Ureter (tissue), 1 donor: ENCODE results near the gene WDR72. TPM values are rescaled to one million over a fixed set of nuclear protein-coding genes. Genes with fewer than 3 reads are reported as not detected.
"Not testable (repeated sequence)": the region's sequence is repeated elsewhere in the genome, so short reads cannot be mapped to it uniquely, and the experiment has no call there.

Source experiments
- DNase-seq: peaks from one replicate; pipeline ENCODE4 v3.0.0-alpha.2; 2020; ENCODE audit warnings: low spot score
- total RNA-seq: library from RNA; stranded (reverse); gene quantifications from one replicate; pipeline ENCODE4 v1.2.4, GENCODE V29; 2023
- donor health status: DM: yes; HTN: yes; CAD: no.

WDR72 gene
- total RNA-seq: 1.1 TPM

DNA sequence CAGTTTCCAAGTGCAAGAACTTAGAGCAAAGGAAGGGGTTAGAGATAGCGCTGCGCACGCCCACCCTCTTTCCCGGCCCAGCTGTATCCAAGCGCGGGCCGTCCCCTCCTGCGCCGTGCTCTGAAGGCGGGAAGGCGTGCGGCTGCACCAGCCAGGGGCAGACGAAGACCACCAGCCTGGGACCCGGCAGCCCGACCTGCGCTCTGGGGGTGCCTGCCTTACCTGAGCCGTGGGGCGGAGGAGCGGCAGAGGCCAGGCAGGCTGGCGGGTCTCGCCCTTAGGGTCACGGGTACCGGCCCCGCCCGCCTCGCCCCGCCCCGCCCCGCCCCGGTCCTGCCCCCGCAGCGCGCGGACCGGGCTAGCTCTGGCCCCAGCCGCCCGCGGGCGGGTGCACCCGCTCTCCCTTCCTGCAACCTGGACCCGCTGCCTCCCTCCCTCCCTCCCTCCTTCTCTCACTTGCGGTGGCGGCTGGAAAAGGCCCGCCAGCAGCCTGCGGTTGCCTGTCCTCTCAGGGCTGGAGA is at the start of gene WDR72:
WDR72 (minus strand) TSS at position 253 of the 521 bp plus-strand sequence. CDS start 26,514 bp downstream, outside the sequence.
- no peak for DNase-seq

- DNase-seq: no peak
Measured at GRCh38 chr15:53808058-53808706, 48.7 kb upstream of the WDR72 start.

GRCh38 chr15:53807501-53807900 is 48.0 kb upstream of the WDR72 start:
- no peak for DNase-seq

DNA sequence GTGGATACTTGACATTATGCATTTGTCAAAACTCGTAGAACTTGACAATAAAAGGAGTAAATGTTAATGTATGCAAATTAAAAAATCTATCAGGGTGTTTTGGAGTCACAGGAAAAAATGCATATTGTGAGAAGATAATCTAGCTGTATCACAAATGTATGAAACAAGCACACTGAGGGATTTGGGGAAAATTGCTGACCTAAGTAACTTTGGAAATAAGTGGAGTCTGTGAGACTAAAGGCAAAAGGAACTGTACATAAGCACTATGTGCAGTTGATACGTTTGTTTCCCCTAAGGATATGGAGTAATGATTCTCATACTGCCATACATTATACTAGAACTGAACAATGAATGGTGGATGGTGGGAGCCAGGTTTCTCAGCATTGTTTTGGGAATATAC is 43.2 kb upstream of the WDR72 start:
- DNase-seq: no peak

DNA sequence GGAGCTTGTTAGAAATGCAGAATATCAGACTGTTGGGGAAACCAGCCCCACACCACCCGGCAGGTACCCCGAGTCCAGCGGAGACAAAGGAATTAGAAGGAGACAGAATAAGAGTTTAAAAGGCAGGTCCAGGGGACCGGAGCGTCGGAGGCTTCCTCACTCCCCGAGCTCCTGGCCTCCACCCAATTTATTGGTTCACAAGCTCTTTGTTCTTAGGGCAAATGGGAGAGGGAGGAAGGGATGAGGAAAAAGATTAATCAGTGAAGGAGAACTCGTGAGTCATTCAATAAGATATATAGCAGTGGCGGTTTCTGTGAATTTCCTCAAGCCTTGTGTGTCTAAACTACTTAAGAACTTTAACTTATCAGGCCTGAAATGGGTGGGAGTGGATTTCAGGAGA is 32.1 kb upstream of the WDR72 start:
- no peak for DNase-seq

DNA sequence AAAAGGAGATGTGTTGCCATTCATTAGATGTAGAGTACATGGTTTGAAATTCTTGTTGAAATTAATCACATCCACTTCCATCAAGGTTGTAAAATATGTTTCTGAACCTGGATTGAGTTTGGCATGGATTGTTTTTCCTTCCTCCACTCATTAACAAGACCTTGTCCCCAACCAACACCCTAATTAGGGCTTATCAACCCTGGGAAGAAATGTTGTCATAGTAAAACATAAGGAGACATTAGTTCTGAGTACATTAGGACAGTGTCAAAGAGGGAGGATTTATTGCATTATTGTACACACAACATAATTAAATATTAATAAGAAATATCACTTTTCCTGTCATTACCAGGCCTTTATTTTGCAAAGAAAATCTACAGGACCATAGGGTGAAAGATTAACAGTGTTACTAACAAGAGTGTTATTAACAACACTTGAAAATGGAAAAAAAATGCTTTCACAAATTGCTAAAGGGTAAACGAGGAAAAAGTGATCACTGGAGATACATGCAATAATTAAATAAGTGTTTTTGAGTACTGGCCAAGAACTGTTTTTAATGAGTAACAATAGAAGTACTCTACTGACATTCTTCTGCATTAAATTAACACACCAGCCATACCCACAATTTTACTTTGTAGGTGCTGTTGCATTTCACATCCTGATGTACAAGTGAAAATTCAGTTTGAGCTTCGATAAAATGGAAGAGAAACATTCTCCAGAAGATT is 30.4 kb upstream of the WDR72 start:
- DNase-seq: no peak

GRCh38 chr15:53786401-53786800 is 26.9 kb upstream of the WDR72 start:
- no peak for DNase-seq

DNA sequence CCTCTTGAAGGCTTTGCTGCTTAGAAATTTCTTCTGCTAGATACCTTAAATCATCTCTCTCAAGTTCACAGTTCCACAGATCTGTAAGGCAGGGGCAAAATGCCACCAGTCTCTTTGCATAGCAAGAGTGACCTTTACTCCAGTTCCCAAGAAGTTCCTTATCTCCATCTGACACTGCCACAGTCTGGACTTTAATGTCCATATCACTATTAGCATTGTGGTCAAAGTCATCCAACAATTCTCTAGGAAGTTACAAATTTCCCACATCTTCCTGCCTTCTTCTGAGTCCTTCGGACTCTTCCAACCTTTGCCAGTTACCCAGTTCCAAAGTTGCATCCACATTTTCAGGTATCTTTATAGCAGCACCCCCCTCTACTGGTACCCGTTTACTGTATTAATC is 25.8 kb upstream of the WDR72 start:
- not testable (repeated sequence) for DNase-seq

GRCh38 chr15:53762916-53763315 is 3.5 kb upstream of the WDR72 start:
- no peak for DNase-seq

DNA sequence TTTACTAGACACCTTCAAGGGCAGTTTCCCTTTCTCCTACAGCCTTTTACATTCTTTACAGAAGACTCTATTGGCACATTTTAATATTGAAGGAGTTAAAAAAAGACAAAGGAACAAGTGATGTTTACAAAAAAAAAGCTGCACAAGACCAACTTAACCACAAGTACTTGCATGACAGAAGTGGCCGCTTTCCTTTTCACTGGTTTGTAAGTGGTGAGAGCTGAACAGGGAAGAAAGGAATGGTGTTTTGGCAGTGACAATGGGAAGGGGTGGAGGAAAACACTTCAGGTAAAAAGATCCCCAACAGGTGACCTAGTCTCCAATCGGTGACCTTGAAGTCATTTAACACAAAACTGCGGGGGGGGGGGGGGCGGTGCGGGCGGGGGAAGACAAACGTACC is 1.1 kb downstream of the WDR72 start:
- DNase-seq: no peak

DNA sequence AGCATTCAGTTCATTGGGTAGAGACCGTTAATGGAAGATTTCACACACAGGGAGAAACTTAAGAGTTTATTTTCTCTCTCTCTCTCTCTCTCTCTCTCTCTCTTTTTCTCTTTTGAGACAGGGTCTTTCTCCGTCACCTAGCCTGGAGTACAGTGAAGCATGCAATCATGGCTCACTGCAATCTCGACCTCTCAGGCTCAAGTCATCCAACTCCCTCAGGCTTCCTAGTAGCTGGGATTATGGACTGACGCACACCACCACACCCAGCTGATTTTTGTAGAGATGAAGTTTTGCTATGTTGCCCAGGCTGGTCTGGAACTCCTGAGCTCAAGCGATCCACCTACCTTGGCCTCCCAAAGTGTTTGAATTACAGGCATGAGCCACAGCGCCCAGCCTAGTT is 1.6 kb downstream of the WDR72 start:
- no peak for DNase-seq

- no peak for DNase-seq
Measured at GRCh38 chr15:53753813-53754212, 5.7 kb downstream of the WDR72 start.

DNA sequence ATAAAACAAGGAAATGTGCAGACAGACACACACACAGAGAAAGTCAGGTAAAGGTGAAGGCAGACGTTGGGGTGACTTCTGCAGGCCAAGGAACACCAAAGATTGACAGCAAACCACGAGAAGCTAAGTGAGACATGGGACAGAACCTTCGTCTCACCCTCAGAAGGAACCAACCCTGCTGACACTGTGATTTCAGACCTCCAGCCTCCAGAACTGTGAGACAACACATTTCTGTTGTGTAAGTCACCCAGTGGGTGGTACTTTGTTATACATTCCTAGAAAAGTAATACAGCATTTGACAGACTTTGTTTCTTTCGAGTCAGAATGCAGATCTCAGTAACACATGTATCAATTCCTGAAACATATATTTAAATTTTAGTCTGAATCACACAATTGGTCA is 7.1 kb downstream of the WDR72 start:
- no peak for DNase-seq

GRCh38 chr15:53747501-53748068 is 11.9 kb downstream of the WDR72 start:
- no peak for DNase-seq

DNA sequence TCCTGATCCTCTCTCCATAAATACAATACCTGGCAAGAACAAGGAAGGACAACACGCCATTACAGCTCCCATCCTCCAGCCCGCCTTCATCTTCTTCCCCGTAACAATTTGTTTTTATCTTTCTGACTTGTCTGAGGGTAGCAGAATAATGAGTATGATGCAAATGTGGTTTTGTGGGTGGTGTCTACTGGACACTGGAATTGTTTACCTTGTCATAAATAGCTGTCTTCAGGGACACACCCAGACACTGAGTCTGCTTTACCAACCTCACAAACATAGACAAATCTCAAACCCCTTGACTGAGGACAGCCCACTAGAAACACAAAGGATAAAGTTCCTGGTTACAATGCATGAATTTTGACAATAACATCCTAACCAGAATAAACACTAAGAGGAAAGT is 13.4 kb downstream of the WDR72 start:
- DNase-seq: no peak

DNA sequence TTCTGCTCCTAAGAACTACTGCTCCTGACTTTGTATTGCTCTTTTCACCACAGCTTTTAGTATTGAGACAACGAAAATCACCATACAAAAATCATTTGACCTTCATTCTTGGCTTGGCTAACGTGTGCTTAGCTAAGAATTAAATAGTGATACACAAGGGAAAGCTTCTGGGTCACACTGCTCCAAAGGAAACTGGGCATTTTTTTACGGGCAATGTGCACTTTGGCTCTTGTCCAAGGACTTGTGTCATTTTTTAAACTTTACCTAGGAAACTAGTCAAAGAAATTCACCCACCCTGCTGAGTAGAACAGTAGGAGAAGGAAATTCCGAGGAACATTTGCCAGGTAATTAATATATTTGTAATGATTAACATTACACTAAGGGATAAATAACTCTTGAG is 19.8 kb downstream of the WDR72 start:
- no peak for DNase-seq

DNA sequence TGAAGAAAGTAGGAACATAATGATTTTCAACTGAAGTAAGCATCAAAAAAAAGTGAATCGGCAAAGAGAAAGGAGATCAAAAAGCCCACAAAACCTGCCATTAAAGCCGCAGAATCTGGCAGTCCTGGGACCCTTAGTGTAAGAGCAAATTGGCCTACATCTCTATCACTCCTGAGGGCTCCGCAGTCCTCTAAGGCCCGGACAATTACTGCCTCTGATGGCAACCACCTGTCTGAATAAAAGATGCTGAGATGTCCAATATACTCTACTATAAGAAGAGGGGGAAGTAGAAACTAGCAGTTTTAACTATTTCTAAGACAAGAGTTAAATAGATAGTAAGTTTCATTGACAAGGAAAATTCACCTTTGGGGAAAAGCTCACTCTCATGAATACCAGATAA is 20.3 kb downstream of the WDR72 start:
- DNase-seq: no peak

- no peak for DNase-seq
Measured at GRCh38 chr15:53721334-53722087, 38.0 kb downstream of the WDR72 start.

- no peak for DNase-seq
Measured at GRCh38 chr15:53716909-53717876, 42.3 kb downstream of the WDR72 start.

DNA sequence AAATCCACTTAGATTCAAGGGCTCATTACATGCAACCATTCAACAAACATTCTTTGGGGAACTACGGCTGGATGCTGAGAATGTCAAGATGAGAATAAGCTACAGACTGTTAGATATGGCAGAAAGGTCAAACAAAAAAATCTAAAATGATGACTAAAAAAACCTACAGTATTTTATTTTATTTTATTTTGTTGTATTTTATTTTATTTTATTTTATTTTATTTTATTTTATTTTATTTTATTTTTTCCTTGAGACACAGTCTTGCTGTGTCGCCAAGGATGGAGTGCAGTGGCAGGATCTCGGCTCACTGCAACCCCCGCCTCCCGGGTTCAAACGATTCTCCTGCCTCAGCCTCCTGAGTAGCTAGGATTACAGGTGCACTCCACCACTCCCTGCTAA is 46.2 kb downstream of the WDR72 start:
- no peak for DNase-seq

DNA sequence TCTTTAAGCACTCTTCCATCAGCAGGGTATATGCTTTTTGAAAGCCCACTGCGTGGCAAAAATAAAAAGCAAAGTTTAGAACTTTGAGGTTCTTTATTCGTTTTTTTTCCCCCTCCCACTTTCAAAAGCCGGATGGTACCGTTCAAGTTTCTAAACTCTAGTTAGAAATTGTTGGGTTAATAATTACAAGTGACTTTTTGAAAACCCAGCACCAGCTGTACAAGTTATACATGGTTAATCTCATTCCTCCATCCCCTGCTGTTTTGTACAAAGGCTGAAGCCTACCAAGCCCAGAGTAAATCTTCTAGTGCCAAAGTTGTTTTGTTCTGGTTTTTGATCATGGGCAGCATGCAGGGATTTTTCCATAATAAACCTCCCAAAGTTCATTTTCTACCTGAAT is 48.6 kb downstream of the WDR72 start:
- DNase-seq: no peak
